ENCODE results near the gene ABHD11. TPM values are rescaled to one million over a fixed set of nuclear protein-coding genes. Genes with fewer than 3 reads are reported as not detected.

ABHD11 gene
- total and polyA plus RNA-seq, 2 experiments from 2014 or later = 18.7 to 24.6 TPM

- no peak for TF ChIP-seq ETS1 (IDR thresholded peaks at IDR 0.05)
- no peak for TF ChIP-seq ZNF331 (CRISPR knock-in tag; IDR thresholded peaks at IDR 0.05; ENCODE audit: low read depth)
- no peak for TF ChIP-seq ZNF462 (CRISPR knock-in tag; IDR thresholded peaks at IDR 0.05)
- TF ChIP-seq CTCF (conservative IDR thresholded peaks at IDR 0.05; ENCODE audit: low read depth in 2 of 2) = no peak
- no peak for TF ChIP-seq EZH2 (IDR thresholded peaks at IDR 0.05; ENCODE audit: low read depth, unreplicated experiment)
- TF ChIP-seq NANOG (IDR thresholded peaks at IDR 0.05; ENCODE audit: borderline replicate concordance) = no peak
- TF ChIP-seq CREB1 (CRISPR knock-in tag; IDR thresholded peaks at IDR 0.05; ENCODE audit: low read depth) = no peak
- TF ChIP-seq JUNB (IDR thresholded peaks at IDR 0.05; ENCODE audit: unreplicated experiment) = no peak
- TF ChIP-seq POLR2AphosphoS5 (IDR thresholded peaks at IDR 0.05; ENCODE audit: low read depth) = no peak
- TF ChIP-seq STAT1 (IDR thresholded peaks at IDR 0.05; ENCODE audit: unreplicated experiment) = no peak
- no peak for TF ChIP-seq EZH2phosphoT487 (IDR thresholded peaks at IDR 0.05; ENCODE audit: unreplicated experiment)
- no peak for TF ChIP-seq REST (IDR thresholded peaks at IDR 0.05; ENCODE audit: unreplicated experiment)
- no peak for TF ChIP-seq ZNF114 (CRISPR knock-in tag; IDR thresholded peaks at IDR 0.05)
- Mint-ChIP-seq H3K4me3 (no peak overlapping the region), H3K27ac (no peak overlapping the region), H3K36me3 (ENCODE audit: low read depth) (peaks cover 10% of the 10 kb centered on the region), H3K4me1 (peaks cover 33% of the 10 kb centered on the region), H3K27me3 (ENCODE audit: insufficient read depth, low read depth, poor library complexity) (peaks cover 14% of the 10 kb centered on the region), H3K9me3 (no peaks in the 10 kb centered on the region; the same call in 2 of the 3 replicates)
- H4K20me1 ChIP-seq (replicated peaks; ENCODE audit: insufficient read depth) = no peaks in the 10 kb centered on the region
- peaks cover 15% of the 10 kb centered on the region for H3K4me1 ChIP-seq (ENCODE audit: insufficient read depth)
- ATAC-seq (no peak), DNase-seq (ENCODE audit: low spot score) (no peak)
- H3F3A ChIP-seq (replicated peaks; ENCODE audit: low read depth) = 0 out of 2 replicates have a peak, but pooled peaks cover 5% of the 10 kb centered on the region
- H3K27ac ChIP-seq (ENCODE audit: low read depth) = no peak overlapping the region
- no peaks in the 10 kb centered on the region for H3K36me3 ChIP-seq (ENCODE audit: insufficient read depth)
- H2AFZ ChIP-seq = no peak overlapping the region
- no peak overlapping the region for H3K4me2 ChIP-seq
- H3K27me3 ChIP-seq (ENCODE audit: insufficient read depth) = no peaks in the 10 kb centered on the region
- no peaks in the 10 kb centered on the region for H3K9me2 ChIP-seq (ENCODE audit: insufficient read depth)
- no peaks in the 10 kb centered on the region for H3K79me2 ChIP-seq (replicated peaks; ENCODE audit: insufficient read depth)
- no peak overlapping the region for H3K4me3 ChIP-seq
Observed at GRCh38 chr7:73706126-73707044, 32.2 kb downstream of the ABHD11 start.

All from GM23338 (cell line).